Epithelial cell of proximal tubule (primary cell): ENCODE measurements around the gene FBXO17. TPM values are rescaled to one million over a fixed set of nuclear protein-coding genes. Genes with fewer than 3 reads are reported as not detected.

Experiments used
- DNase-seq: peaks from one replicate; pipeline ENCODE4 v3.0.0-alpha.2; 2011; ENCODE audit warnings: low read depth
- H3K4me3 ChIP-seq: 2 replicates; pipeline ENCODE4 v1.5.1; 2011; ENCODE audit warnings: low read depth, mild to moderate bottlenecking, low read length
- total RNA-seq: library from RNA; depleted of rRNA; stranded (reverse); fragments of >200 nt; gene quantifications from 2 replicates; pipeline ENCODE4 v1.2.3, GENCODE V29; 2015
- TF ChIP-seq, protein P1 (sequence below): conservative IDR thresholded peaks from 2 replicates; pipeline ENCODE4 v1.5.1; 2012; ENCODE audit warnings: low read depth, mild to moderate bottlenecking, low read length

Gene FBXO17
- total RNA-seq, 1 donor from 2014 or later, result 40.4 TPM

DNA sequence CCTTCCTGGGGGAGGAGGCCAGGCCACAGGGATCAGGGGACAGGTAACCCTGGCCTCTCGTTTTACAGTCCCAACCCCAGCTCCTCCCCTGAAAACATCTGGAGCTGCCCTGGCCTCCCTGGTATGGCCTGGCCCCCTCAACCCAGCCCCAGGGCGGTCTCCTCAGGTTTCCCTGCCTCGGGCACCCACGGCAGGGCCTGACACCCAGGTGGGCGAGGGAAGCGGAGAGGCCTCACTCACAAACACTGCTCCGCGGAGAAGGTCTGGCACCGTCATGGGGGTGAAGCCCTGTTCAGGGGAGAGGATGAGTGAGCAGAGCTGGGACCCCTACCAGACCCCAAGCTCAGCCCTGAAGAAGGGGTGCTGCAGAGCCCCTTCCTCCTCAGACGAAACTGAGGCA, 57.0 kb downstream of the FBXO17 start:
- TF ChIP-seq, protein P1, sequence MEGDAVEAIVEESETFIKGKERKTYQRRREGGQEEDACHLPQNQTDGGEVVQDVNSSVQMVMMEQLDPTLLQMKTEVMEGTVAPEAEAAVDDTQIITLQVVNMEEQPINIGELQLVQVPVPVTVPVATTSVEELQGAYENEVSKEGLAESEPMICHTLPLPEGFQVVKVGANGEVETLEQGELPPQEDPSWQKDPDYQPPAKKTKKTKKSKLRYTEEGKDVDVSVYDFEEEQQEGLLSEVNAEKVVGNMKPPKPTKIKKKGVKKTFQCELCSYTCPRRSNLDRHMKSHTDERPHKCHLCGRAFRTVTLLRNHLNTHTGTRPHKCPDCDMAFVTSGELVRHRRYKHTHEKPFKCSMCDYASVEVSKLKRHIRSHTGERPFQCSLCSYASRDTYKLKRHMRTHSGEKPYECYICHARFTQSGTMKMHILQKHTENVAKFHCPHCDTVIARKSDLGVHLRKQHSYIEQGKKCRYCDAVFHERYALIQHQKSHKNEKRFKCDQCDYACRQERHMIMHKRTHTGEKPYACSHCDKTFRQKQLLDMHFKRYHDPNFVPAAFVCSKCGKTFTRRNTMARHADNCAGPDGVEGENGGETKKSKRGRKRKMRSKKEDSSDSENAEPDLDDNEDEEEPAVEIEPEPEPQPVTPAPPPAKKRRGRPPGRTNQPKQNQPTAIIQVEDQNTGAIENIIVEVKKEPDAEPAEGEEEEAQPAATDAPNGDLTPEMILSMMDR, result no peak

DNA sequence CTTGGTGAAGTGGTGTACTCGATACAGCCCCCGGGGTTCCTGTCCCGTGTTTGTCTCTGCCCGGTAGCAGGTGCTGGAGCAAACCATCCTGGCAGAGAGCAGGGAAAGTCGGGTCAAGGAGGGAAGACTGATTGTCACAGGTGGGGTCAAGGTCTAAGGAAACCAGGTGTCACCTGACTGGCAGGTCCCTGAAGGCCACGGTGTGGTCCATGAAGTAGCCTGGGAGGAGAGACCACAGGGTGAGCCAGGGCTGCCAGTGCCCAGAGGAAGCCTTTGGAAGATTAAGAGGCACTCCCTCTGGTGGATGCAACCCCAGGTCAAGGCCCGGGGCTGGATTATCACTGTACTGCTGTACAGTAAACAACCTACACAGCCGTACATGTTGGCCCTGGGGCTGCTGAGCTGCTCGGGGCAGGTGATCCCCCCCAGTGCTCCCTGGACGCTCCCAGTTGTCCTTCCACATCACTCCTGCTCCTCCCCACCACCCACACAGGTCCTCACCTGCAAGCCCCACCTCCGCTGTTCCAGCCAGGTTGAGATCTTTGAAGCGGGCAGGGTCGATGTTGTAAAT, 57.5 kb downstream of the FBXO17 start:
- H3K4me3 ChIP-seq, result no peak overlapping the region
- TF ChIP-seq, protein P1, result peak; percentile 44
- no peak for DNase-seq

More for the DNA sequence above, 57.0 kb downstream of the FBXO17 start:
- H3K4me3 ChIP-seq, result no peak overlapping the region
- DNase-seq, result no peak

DNA sequence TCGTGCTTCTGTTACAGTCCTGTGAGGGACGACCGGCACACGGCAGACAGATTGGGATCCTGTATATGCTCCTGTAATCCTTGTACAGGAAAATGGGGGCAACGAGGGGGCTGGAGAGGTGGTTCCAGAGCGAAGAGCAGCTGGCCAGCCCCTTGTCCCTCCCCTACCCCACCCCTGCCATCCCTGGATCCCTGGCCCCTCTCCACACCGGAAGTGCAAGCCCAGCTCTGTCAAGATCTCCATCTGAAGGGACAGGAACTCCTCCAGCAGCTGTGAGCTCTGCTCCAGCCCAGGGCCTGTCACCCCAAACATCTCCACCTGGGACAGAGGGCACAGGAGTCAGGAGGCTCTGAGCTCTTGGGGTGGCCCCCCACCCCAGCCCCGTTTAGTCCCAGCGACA, 58.0 kb downstream of the FBXO17 start:
- no peak overlapping the region for H3K4me3 ChIP-seq
- TF ChIP-seq, protein P1, result no peak
- DNase-seq, result no peak

DNA sequence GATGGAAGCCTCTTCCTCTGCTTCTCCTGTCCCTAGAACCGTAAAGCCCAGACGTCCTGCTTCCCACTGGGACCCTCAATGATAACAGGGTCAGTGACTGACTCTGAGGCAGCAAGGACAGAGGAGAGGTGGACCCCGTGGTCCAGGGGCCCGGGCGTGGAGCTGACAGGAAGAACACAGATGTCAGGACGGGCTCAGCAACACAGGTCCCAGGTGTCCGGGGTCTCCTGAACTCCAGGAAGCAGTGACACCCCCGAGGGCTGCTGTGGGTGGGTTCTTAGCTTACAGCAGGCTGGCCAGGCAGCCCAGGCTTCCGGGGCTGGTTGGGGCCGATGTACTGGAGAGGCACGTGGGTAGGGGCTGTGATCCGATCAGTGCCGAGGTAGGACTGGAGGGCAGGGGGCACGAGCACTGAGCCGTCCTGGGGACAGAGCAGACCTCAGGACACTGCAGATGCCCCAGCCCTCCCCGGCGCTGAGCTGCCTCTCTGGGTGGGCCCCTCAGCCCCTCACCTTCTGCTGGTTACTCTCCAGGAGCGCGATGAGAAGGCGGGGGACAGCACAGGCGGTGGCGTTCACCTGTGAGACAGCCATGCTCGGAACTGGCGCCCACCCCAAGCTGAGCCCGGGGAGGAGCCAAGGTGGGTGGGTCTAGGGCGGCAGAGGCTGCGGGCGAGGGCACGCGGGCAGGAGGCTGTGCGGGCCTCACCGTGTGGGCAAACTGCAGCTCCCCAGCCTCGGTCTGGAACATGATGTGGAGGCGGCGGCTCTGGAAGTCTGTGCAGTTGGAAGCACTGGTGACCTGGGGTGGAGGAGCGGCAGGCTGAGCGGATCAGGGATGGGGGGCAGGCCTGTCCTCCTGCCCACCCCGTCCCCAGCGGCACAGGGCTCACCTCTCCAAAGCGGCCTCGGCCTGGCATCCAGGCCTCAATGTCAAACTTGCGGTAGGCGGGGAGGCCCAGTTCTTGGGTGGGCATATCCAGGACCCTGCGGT, 59.9 kb downstream of the FBXO17 start:
- H3K4me3 ChIP-seq, result no peak overlapping the region
- TF ChIP-seq, protein P1, result no peak
- DNase-seq, result no peak

DNA sequence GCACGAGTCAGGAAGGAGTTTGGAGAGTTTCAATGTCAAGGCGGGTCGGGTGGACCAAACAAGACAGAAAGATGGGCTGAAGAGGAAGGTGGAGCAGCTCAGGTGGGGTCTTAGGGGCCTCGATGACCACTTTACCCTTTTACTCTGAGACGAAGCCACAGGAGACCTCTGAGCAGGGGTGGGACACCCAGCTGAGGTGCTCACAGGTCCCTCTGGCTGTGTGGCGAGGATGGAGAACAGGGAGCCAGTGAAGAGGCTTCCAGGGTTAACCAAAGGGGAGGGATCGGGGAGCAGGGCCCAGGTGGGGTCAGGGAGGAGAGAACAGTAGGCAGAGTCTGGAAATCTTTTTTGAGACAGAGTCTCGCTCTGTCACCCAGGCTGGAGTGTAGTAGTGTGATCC, 61.6 kb downstream of the FBXO17 start:
- no peak for DNase-seq
- no peak overlapping the region for H3K4me3 ChIP-seq
- TF ChIP-seq, protein P1, result no peak

DNA sequence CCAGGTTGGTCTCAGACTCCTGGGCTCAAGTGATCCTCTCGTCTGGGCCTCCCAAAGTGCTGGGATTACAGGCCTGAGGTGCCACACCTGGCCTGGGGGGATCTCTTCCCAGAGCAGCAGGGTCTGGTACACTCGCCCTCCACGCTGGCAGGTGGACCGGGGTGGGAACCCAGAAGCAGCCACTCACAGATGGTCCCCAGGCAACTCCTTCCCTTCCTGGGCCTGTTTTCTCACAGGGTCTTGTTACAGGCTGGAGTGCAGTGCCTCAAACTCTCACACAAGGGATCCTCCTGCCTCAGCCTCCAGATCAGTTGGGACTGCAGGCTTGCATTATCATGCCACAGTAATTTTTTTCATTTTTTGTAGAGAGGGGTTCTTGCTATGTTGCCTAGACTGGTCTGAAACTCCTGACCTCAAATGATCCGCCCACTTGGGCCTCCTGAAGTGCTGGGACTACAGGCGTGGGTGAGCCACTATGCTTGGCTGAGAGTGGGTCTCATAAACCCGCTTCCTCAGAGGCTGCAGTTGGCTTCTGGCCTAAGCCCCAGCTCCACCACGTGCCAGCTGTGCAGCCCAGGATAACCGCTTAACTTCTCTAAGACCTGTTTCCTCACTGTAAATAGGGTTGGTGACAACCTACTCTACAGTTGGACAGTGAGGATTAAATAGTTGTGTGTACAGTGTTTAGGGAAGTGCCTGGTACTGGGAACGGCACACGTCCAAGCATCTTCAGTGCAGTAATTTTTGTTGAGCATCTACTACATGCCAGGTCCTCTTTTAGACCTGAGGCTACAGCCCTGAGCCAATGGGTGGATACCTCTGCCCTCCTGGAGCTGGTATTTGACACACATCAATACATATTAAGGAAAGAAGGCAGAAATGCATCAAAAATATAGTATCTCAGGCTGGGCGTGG, 62.7 kb downstream of the FBXO17 start:
- TF ChIP-seq, protein P1, result no peak
- H3K4me3 ChIP-seq, result no peak overlapping the region
- DNase-seq, result no peak
